Endothelial cell (in vitro differentiated cells): ENCODE data around the gene MERTK. TPM values are rescaled to one million over a fixed set of nuclear protein-coding genes. Genes with fewer than 3 reads are reported as not detected.
A peak's percentile ranks its signal among the peaks of the same experiment; 100 is the strongest.

Experiments used
- DNase-seq: peaks from one replicate; pipeline ENCODE4 v3.0.0; 2021; ENCODE audit warnings: low spot score
- H3K27ac Mint-ChIP-seq: one replicate; pipeline ENCODE4 v1.8.0; 2021; ENCODE audit warnings: mixed read lengths, inconsistent platforms; ENCODE audit not compliant: unreplicated experiment
- H3K27me3 Mint-ChIP-seq: one replicate; pipeline ENCODE4 v1.8.0; 2021; ENCODE audit warnings: mild to moderate bottlenecking, moderate library complexity, mixed read lengths, inconsistent platforms; ENCODE audit not compliant: unreplicated experiment
- H3K36me3 Mint-ChIP-seq: one replicate; pipeline ENCODE4 v1.8.0; 2021; ENCODE audit warnings: mild to moderate bottlenecking, low read depth, mixed read lengths, inconsistent platforms; ENCODE audit not compliant: unreplicated experiment
- H3K4me1 Mint-ChIP-seq: one replicate; pipeline ENCODE4 v1.8.0; 2021; ENCODE audit warnings: mild to moderate bottlenecking, mixed read lengths, inconsistent platforms; ENCODE audit not compliant: unreplicated experiment
- H3K4me3 Mint-ChIP-seq: one replicate; pipeline ENCODE4 v1.8.0; 2021; ENCODE audit warnings: mild to moderate bottlenecking, mixed read lengths, inconsistent platforms; ENCODE audit not compliant: unreplicated experiment
- H3K9me3 Mint-ChIP-seq: one replicate; pipeline ENCODE4 v1.8.0; 2021; ENCODE audit warnings: mixed read lengths, inconsistent platforms; ENCODE audit not compliant: unreplicated experiment
- CTCF ChIP-seq: fragments of 200-600 bp; sonication (generic); IDR thresholded peaks from one replicate; pipeline ENCODE4 v1.5.0; 2021; ENCODE audit warnings: antibody characterized with exemption; ENCODE audit not compliant: unreplicated experiment
- total RNA-seq: library from RNA; stranded (reverse); fragmentation: NEBNext Ultra II Directional; extraction: Animal tissue kit (Norgen Biotek cat#: 25700); gene quantifications from one replicate; pipeline ENCODE4 v1.2.1, GENCODE V29; 2021; ENCODE audit not compliant: unreplicated experiment

Gene MERTK
- total RNA-seq, 1 donor from 2014 or later, result 12.3 TPM

DNA sequence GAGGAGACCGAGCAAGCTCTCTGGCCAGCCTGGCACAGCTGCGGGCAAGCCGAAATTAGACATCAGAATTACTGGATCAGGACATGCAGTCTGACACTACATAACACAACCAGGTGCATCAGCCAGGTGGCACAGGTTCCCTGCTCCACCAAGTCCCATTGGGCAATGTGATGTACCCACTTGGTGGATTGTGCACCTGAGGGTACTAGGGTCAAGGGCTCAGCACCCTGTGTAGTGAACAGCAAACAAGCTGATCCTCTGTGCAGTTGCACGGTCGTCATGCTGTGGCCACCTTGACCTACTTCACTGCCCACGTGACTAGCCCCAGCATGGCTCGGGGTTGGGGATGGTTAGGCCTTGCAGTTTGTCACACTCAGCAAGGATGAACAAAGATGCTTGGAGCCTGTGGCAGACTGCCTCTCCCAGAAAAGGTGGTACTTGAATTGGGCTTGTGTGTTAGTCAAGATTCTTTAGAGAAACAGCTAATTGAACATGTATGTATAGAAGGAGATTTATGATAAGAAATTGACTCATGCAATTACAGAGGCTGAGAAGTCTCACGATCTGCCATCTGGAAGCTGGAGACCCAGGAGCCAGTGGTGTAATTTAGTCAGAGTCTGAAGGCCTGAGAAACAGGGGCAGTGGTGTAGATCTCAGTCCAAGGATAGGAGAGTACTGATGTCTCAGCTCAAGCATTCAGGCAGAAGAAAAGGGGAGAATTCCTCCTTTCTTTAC, 85.2 kb downstream of the MERTK start:
- Mint-ChIP-seq H3K27me3 (peaks cover 2% of the 10 kb centered on the region), H3K27ac (no peak overlapping the region)

GRCh38 chr2:111984213-111984604, 85.8 kb downstream of the MERTK start:
- Mint-ChIP-seq H3K4me1 (peaks cover 8% of the 10 kb centered on the region), H3K36me3 (peaks cover 19% of the 10 kb centered on the region), H3K27ac (no peak overlapping the region), H3K4me3 (no peak overlapping the region), H3K27me3 (peaks cover 2% of the 10 kb centered on the region), H3K9me3 (no peaks in the 10 kb centered on the region)
- no peak for DNase-seq
- TF ChIP-seq CTCF, result no peak

More for the DNA sequence above, 85.2 kb downstream of the MERTK start:
- no peak for TF ChIP-seq CTCF
- Mint-ChIP-seq H3K4me3 (peak overlapping the region; percentile 8), H3K36me3 (peaks cover 19% of the 10 kb centered on the region), H3K9me3 (no peaks in the 10 kb centered on the region), H3K4me1 (peaks cover 8% of the 10 kb centered on the region)
- no peak for DNase-seq

- Mint-ChIP-seq H3K27me3 (no peaks in the 10 kb centered on the region), H3K9me3 (no peaks in the 10 kb centered on the region), H3K27ac (no peak overlapping the region), H3K36me3 (peaks cover 19% of the 10 kb centered on the region), H3K4me1 (no peaks in the 10 kb centered on the region), H3K4me3 (no peak overlapping the region)
- TF ChIP-seq CTCF, result no peak
- DNase-seq, result no peak
Observed at GRCh38 chr2:111985514-111985913, 87.1 kb downstream of the MERTK start.

- H3K27ac Mint-ChIP-seq, result no peak overlapping the region
Observed at GRCh38 chr2:111986116-111986900, 87.9 kb downstream of the MERTK start.

More at GRCh38 chr2:111986116-111986900, 87.9 kb downstream of the MERTK start:
- Mint-ChIP-seq H3K9me3 (no peaks in the 10 kb centered on the region), H3K27me3 (no peaks in the 10 kb centered on the region), H3K36me3 (peaks cover 19% of the 10 kb centered on the region), H3K4me1 (no peaks in the 10 kb centered on the region), H3K4me3 (no peak overlapping the region)
- no peak for TF ChIP-seq CTCF
- DNase-seq, result no peak
